Adrenal gland (tissue), 5 donors: ENCODE data around the gene DNAH12.

Experiments used
- CTCF ChIP-seq, 6 experiments: fragments of 450-650 bp in 4 of 6; fragments of 200-600 bp in 2 of 6; sonication (generic) in 1 of 6; IDR thresholded peaks; 1 replicate in 5 of 6; 2 replicates in 1 of 6; pipeline versions ENCODE4 v1.5.1 to v1.8.0; 2016 to 2021; ENCODE audit warnings: antibody characterized with exemption in 6 of 6, mild to moderate bottlenecking in 2 of 6, moderate library complexity in 1 of 6
- POLR2A ChIP-seq, 2 donors: fragments of 450-650 bp; IDR thresholded peaks; one replicate each; pipeline ENCODE4 v1.6.1; 2017; ENCODE audit warnings: antibody characterized with exemption in 2 of 2, mild to moderate bottlenecking in 2 of 2, moderate library complexity in 1 of 2
- donor health status: DM: no; HTN: no; CAD: no.

- TF ChIP-seq CTCF (IDR thresholded peaks at IDR 0.05) (no peak), POLR2A (IDR thresholded peaks at IDR 0.05) (no peak)
Measured at GRCh38 chr3:57582474-57583168, 38.5 kb upstream of the DNAH12 start.
